Caco-2 (cell line): Measurements from ENCODE around the gene DHRS13. TPM values are rescaled to one million over a fixed set of nuclear protein-coding genes. Genes with fewer than 3 reads are reported as not detected.

Source experiments
- BruUV-seq: library from RNA; stranded (reverse); fragments of 400-500 nt; replicated peaks from 2 replicates; lab custom pipeline; 2021; lab: Mats Ljungman, UMichigan
- CTCF ChIA-PET: fragments of 300-600 bp; sonication (Branson Sonifier 250); formaldehyde crosslinking; loops from one replicate; lab custom pipeline; 2022; ENCODE audit warnings: antibody characterized with exemption; lab: Charles Lee
- POLR2A ChIA-PET: fragments of 300-600 bp; sonication (Branson Sonifier 250); formaldehyde crosslinking; loops from one replicate; lab custom pipeline; 2022; ENCODE audit warnings: antibody characterized with exemption; lab: Charles Lee
- DNase-seq, 2 experiments: peaks; one replicate each; pipeline versions ENCODE4 v3.0.0 to v3.0.0-alpha.2; 2020 to 2022
- H3K27me3 ChIP-seq: replicated peaks from 2 replicates; pipeline ENCODE4 v1.6.0; 2011; ENCODE audit warnings: low read length; ENCODE audit not compliant: control insufficient read depth, insufficient read depth
- H3K36me3 ChIP-seq: 2 replicates; pipeline ENCODE4 v1.5.1; 2011; ENCODE audit warnings: low read length; ENCODE audit not compliant: control insufficient read depth, insufficient read depth
- H3K4me1 ChIP-seq: fragments of 250-450 bp; sonication (Bioruptor Pico); 2 replicates; pipeline ENCODE4 v1.5.1; 2020; ENCODE audit warnings: mild to moderate bottlenecking
- H3K4me3 ChIP-seq: 2 replicates; pipeline ENCODE4 v1.5.1; 2011; ENCODE audit warnings: low read depth, mild to moderate bottlenecking, control low read depth, low read length
- H3K9me3 ChIP-seq: fragments of 250-450 bp; sonication (Bioruptor Pico); 2 replicates; pipeline ENCODE4 v1.5.1; 2020; ENCODE audit warnings: mild to moderate bottlenecking, moderate library complexity
- H3K27ac Mint-ChIP-seq: one replicate; pipeline ENCODE4 v1.8.0; 2022; ENCODE audit warnings: mixed read lengths; ENCODE audit not compliant: unreplicated experiment
- H3K27me3 Mint-ChIP-seq: one replicate; pipeline ENCODE4 v1.8.0; 2022; ENCODE audit warnings: mixed read lengths; ENCODE audit not compliant: insufficient read depth, unreplicated experiment
- H3K36me3 Mint-ChIP-seq: one replicate; pipeline ENCODE4 v1.8.0; 2022; ENCODE audit warnings: mild to moderate bottlenecking, mixed read lengths; ENCODE audit not compliant: insufficient read depth, unreplicated experiment
- H3K4me1 Mint-ChIP-seq: one replicate; pipeline ENCODE4 v1.8.0; 2022; ENCODE audit warnings: low read depth, mixed read lengths; ENCODE audit not compliant: unreplicated experiment
- H3K4me3 Mint-ChIP-seq: one replicate; pipeline ENCODE4 v1.8.0; 2022; ENCODE audit warnings: mild to moderate bottlenecking, moderate library complexity, mixed read lengths; ENCODE audit not compliant: unreplicated experiment
- H3K9me3 Mint-ChIP-seq: one replicate; pipeline ENCODE4 v1.8.0; 2022; ENCODE audit warnings: mixed read lengths; ENCODE audit not compliant: unreplicated experiment
- CTCF ChIP-seq, 2 experiments: fragments of 200-600 bp in 1 of 2; IDR thresholded peaks; 1 replicate in 1 of 2; 2 replicates in 1 of 2; pipeline versions ENCODE4 v1.5.1 to v1.8.0; 2011 to 2022; ENCODE audit warnings: antibody characterized with exemption in 1 of 2, control low read depth in 1 of 2, inconsistent platforms in 1 of 2, low read depth in 1 of 2, low read length in 1 of 2, mild to moderate bottlenecking in 1 of 2, moderate library complexity in 1 of 2; ENCODE audit not compliant: insufficient read depth in 1 of 2, severe bottlenecking in 1 of 2, unreplicated experiment in 1 of 2
- intact Hi-C: fragments of 100-400 bp; cut with micrococcal nuclease; formaldehyde crosslinking; loops from one replicate; pipeline ENCODE4 v1.10.0; 2022; ENCODE audit not compliant: unreplicated experiment
- total RNA-seq: library from RNA; stranded (reverse); gene quantifications from 2 replicates; pipeline ENCODE4 v1.2.3, GENCODE V29; 2022

Gene DHRS13
- total RNA-seq, 1 experiment from 2014 or later, result 38.0 TPM

GRCh38 chr17:28880572-28880945, 22.3 kb downstream of the DHRS13 start:
- no TSS peak for BruUV-seq
- Histone ChIP-seq H3K4me1 (0 out of 2 replicates have a peak, but pooled peaks cover 5% of the 10 kb centered on the region), H3K36me3 (peaks cover 8% of the 10 kb centered on the region), H3K4me3 (no peak overlapping the region), H3K9me3 (no peaks in the 10 kb centered on the region), H3K27me3 (no peaks in the 10 kb centered on the region)
- no peaks in the 10 kb centered on the region for H3K9me3 Mint-ChIP-seq
- ChIA-PET CTCF (interaction anchor here (2.2 to 4.8 kb wide), 2 partner anchors 117 to 154 kb away, joined by 30 to 70 read pairs; partner anchors contain the start of gene TLCD1), POLR2A (interaction anchor here (0.5 kb wide), 1 partner anchor 71 kb away, joined by 3 read pairs; the partner anchor contains the start of gene PHF12)
- H3K27ac Mint-ChIP-seq, result no peak overlapping the region
- intact Hi-C loops, result no loop called here
- no peak overlapping the region for H3K4me3 Mint-ChIP-seq
- no peak for DNase-seq
- H3K4me1 Mint-ChIP-seq, result peaks cover 16% of the 10 kb centered on the region
- H3K36me3 Mint-ChIP-seq, result peaks cover 25% of the 10 kb centered on the region
- H3K27me3 Mint-ChIP-seq, result no peaks in the 10 kb centered on the region
- TF ChIP-seq CTCF (IDR thresholded peaks at IDR 0.05; ENCODE audit: insufficient read depth in 1 of 2, low read depth in 1 of 2, low read length in 1 of 2, severe bottlenecking in 1 of 2, unreplicated experiment in 1 of 2), result no peak

- no peaks in the 10 kb centered on the region for H3K27me3 ChIP-seq
- POLR2A ChIA-PET, result interaction anchor here (0.5 to 0.7 kb wide), 2 partner anchors 71 to 200 kb away, joined by 3 read pairs; partner anchors contain the start of gene PHF12
- Mint-ChIP-seq H3K27me3 (no peaks in the 10 kb centered on the region), H3K4me3 (no peak overlapping the region), H3K9me3 (no peaks in the 10 kb centered on the region), H3K27ac (no peak overlapping the region), H3K4me1 (peaks cover 16% of the 10 kb centered on the region), H3K36me3 (peaks cover 25% of the 10 kb centered on the region)
- no peak for DNase-seq
- peaks cover 7% of the 10 kb centered on the region for H3K36me3 ChIP-seq
- H3K4me3 ChIP-seq, result no peak overlapping the region
- no peaks in the 10 kb centered on the region for H3K9me3 ChIP-seq
- CTCF ChIA-PET, result interaction anchor here (0.8 to 4.8 kb wide), 7 partner anchors 15 to 153 kb away, joined by 3 to 70 read pairs (median 6); partner anchors contain the start of genes FAM222B and TLCD1
- intact Hi-C loops, result loop anchor here (1.0 to 10.0 kb wide), 5 partner anchors 15 to 153 kb away; no protein-coding TSS in a partner anchor
- 0 out of 2 replicates have a peak, but pooled peaks cover 6% of the 10 kb centered on the region for H3K4me1 ChIP-seq
- no peak for TF ChIP-seq CTCF (IDR thresholded peaks at IDR 0.05; ENCODE audit: insufficient read depth in 1 of 2, low read depth in 1 of 2, low read length in 1 of 2, severe bottlenecking in 1 of 2, unreplicated experiment in 1 of 2)
- BruUV-seq, result TSS peak; percentile 49
These were observed 22.9 kb downstream of the DHRS13 start for GRCh38 chr17:28879886-28880571.

GRCh38 chr17:28878981-28879380, 23.9 kb downstream of the DHRS13 start:
- H3K36me3 Mint-ChIP-seq, result peaks cover 25% of the 10 kb centered on the region
- peak overlapping the region; percentile 30 for H3K27ac Mint-ChIP-seq

More at GRCh38 chr17:28878981-28879380, 23.9 kb downstream of the DHRS13 start:
- intact Hi-C loops, result loop anchor here (1.0 to 10.0 kb wide), 5 partner anchors 14 to 152 kb away; no protein-coding TSS in a partner anchor
- no TSS peak for BruUV-seq
- Mint-ChIP-seq H3K4me1 (peaks cover 16% of the 10 kb centered on the region), H3K4me3 (no peak overlapping the region), H3K9me3 (no peaks in the 10 kb centered on the region), H3K27me3 (no peaks in the 10 kb centered on the region)
- Histone ChIP-seq H3K9me3 (no peaks in the 10 kb centered on the region), H3K4me1 (0 out of 2 replicates have a peak, but pooled peaks cover 6% of the 10 kb centered on the region), H3K27me3 (no peaks in the 10 kb centered on the region), H3K4me3 (no peak overlapping the region), H3K36me3 (peaks cover 6% of the 10 kb centered on the region)
- TF ChIP-seq CTCF (IDR thresholded peaks at IDR 0.05; ENCODE audit: insufficient read depth in 1 of 2, low read depth in 1 of 2, low read length in 1 of 2, severe bottlenecking in 1 of 2, unreplicated experiment in 1 of 2), result peak; percentile 73 to 85
- DNase-seq, result peak; percentile 79 to 82
- ChIA-PET CTCF (interaction anchor here (0.6 to 4.8 kb wide), 15 partner anchors 14 to 1013 kb away, joined by 3 to 70 read pairs (median 4); partner anchors contain the start of genes FAM222B, NEK8 and TLCD1), POLR2A (no interaction called here)
